ENCODE results near the gene CHST7. TPM values are rescaled to one million over a fixed set of nuclear protein-coding genes. Genes with fewer than 3 reads are reported as not detected.

CHST7 gene
- total RNA-seq, 1 experiment from 2014 or later: 7.7 TPM

GRCh38 chrX:46634577-46634976 lies 61.0 kb downstream of the CHST7 start:
- TF ChIP-seq, protein P1, sequence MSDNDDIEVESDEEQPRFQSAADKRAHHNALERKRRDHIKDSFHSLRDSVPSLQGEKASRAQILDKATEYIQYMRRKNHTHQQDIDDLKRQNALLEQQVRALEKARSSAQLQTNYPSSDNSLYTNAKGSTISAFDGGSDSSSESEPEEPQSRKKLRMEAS (IDR thresholded peaks at IDR 0.05): no peak
- TF ChIP-seq, protein P2, sequence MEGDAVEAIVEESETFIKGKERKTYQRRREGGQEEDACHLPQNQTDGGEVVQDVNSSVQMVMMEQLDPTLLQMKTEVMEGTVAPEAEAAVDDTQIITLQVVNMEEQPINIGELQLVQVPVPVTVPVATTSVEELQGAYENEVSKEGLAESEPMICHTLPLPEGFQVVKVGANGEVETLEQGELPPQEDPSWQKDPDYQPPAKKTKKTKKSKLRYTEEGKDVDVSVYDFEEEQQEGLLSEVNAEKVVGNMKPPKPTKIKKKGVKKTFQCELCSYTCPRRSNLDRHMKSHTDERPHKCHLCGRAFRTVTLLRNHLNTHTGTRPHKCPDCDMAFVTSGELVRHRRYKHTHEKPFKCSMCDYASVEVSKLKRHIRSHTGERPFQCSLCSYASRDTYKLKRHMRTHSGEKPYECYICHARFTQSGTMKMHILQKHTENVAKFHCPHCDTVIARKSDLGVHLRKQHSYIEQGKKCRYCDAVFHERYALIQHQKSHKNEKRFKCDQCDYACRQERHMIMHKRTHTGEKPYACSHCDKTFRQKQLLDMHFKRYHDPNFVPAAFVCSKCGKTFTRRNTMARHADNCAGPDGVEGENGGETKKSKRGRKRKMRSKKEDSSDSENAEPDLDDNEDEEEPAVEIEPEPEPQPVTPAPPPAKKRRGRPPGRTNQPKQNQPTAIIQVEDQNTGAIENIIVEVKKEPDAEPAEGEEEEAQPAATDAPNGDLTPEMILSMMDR (IDR thresholded peaks at IDR 0.05 in 2 of 3, conservative IDR thresholded peaks at IDR 0.05 in 1 of 3; ENCODE audit: borderline replicate concordance in 1 of 3, insufficient read depth in 1 of 3, low read depth in 2 of 3, low read length in 2 of 3): no peak
- TF ChIP-seq YY1 (IDR thresholded peaks at IDR 0.05; ENCODE audit: extremely low read depth, insufficient replicate concordance, low read depth, low read length) (no peak), TCF7L2 (IDR thresholded peaks at IDR 0.05; ENCODE audit: borderline replicate concordance, extremely low read depth, insufficient read depth, insufficient read length) (no peak), ELF1 (IDR thresholded peaks at IDR 0.05; ENCODE audit: borderline replicate concordance, low read depth) (no peak), RAD21 (IDR thresholded peaks at IDR 0.05; ENCODE audit: low read depth) (no peak), SP1 (IDR thresholded peaks at IDR 0.05; ENCODE audit: low read depth) (no peak), SIN3A (IDR thresholded peaks at IDR 0.05; ENCODE audit: low read depth) (no peak), EZH2 (IDR thresholded peaks at IDR 0.05) (no peak), POLR2AphosphoS5 (IDR thresholded peaks at IDR 0.05; ENCODE audit: low read depth, low read length) (no peak), POLR2A (IDR thresholded peaks at IDR 0.05; ENCODE audit: borderline replicate concordance, extremely low read depth, insufficient read depth, insufficient read length) (no peak), JUND (IDR thresholded peaks at IDR 0.05) (no peak), EZH2phosphoT487 (IDR thresholded peaks at IDR 0.05; ENCODE audit: borderline replicate concordance) (no peak), ATF3 (IDR thresholded peaks at IDR 0.05) (no peak), CEBPB (IDR thresholded peaks at IDR 0.05; ENCODE audit: low read depth) (no peak), SRF (IDR thresholded peaks at IDR 0.05; ENCODE audit: low read depth) (no peak), FOSL1 (IDR thresholded peaks at IDR 0.05; ENCODE audit: low read depth) (no peak), ZFX (IDR thresholded peaks at IDR 0.05) (no peak)
- Histone ChIP-seq H3K36me3 (ENCODE audit: control insufficient read depth in 1 of 2, insufficient read depth in 2 of 2, low read length in 2 of 2) (no peaks in the 10 kb centered on the region), H3K4me2 (ENCODE audit: low read length) (no peak overlapping the region), H3K27me3 (ENCODE audit: insufficient read depth, low read length) (no peaks in the 10 kb centered on the region), H3K27ac (ENCODE audit: low read depth, low read length) (no peak overlapping the region), H3K9me2 (ENCODE audit: insufficient read depth) (no peaks in the 10 kb centered on the region), H3K79me2 (ENCODE audit: insufficient read depth, low read length) (no peaks in the 10 kb centered on the region), H3K9me3 (ENCODE audit: control insufficient read depth in 1 of 2, insufficient read depth in 1 of 2, low read depth in 1 of 2, low read length in 2 of 2) (no peaks in the 10 kb centered on the region), H3K4me1 (ENCODE audit: control insufficient read depth in 1 of 2, insufficient read depth in 2 of 2, low read length in 2 of 2) (peaks cover 3 to 10% of the 10 kb centered on the region in 2 experiments; a peak in 2 of 4 replicates), H3K4me3 (replicated peaks in 1 of 2; ENCODE audit: low read depth in 1 of 2, low read length in 2 of 2) (no peak overlapping the region), H3K9ac (ENCODE audit: low read length) (no peak overlapping the region), H2AFZ (ENCODE audit: low read depth, low read length, poor library complexity, severe bottlenecking) (no peak overlapping the region), H4K20me1 (ENCODE audit: insufficient read depth) (no peaks in the 10 kb centered on the region)
- ChIA-PET RAD21 (ENCODE audit: low non-redundant PET in 1 of 2, low total read pairs in 2 of 2, uncharacterized antibody in 2 of 2, unreplicated experiment in 2 of 2) (no interaction called here), POLR2A (no interaction called here), CTCF (no interaction called here)
- DNase-seq (ENCODE audit: low read depth, low spot score) (no peak), ATAC-seq (no peak)
- BruUV-seq (replicated peaks): no TSS peak
- intact Hi-C loops (cut with micrococcal nuclease): no loop called here

All from HCT116 (cell line).